Brain microvascular endothelial cell (primary cell): ENCODE results near the gene PRSS12.

Experiments
- DNase-seq: peaks from one replicate; pipeline ENCODE4 v3.0.0-alpha.2; 2020
- H3K27ac ChIP-seq: fragments of 250-450 bp; sonication (Bioruptor Pico); 2 replicates; pipeline ENCODE4 v1.5.1; 2020; ENCODE audit warnings: mild to moderate bottlenecking, moderate library complexity
- H3K27me3 ChIP-seq: fragments of 250-450 bp; sonication (Bioruptor Pico); replicated peaks from 2 replicates; pipeline ENCODE4 v1.5.1; 2020; ENCODE audit warnings: mild to moderate bottlenecking
- H3K36me3 ChIP-seq: fragments of 250-450 bp; sonication (Bioruptor Pico); replicated peaks from 2 replicates; pipeline ENCODE4 v1.5.1; 2020; ENCODE audit warnings: mild to moderate bottlenecking
- H3K4me3 ChIP-seq: 2 replicates; pipeline ENCODE4 v1.5.1; 2011; ENCODE audit warnings: low read depth, mild to moderate bottlenecking, control low read depth, low read length, moderate library complexity
- CTCF ChIP-seq: IDR thresholded peaks from 2 replicates; pipeline ENCODE4 v1.5.1; 2011; ENCODE audit warnings: low read depth, mild to moderate bottlenecking, moderate library complexity, low read length, control low read depth, inconsistent platforms; ENCODE audit errors: missing control alignments
- in situ Hi-C: cut with HindIII; loops from 2 replicates; pipeline ENCODE4 v1.10.0; 2017; ENCODE audit warnings: low sequenced_read_pairs, low pct_ligation_motif_present

PRSS12 gene

GRCh38 chr4:118363166-118363565, 10.4 kb upstream of the PRSS12 start:
- DNase-seq, result no peak
- in situ Hi-C loops, result no loop called here
- no peak for TF ChIP-seq CTCF

GRCh38 chr4:118361192-118361591, 8.4 kb upstream of the PRSS12 start:
- no peak for DNase-seq
- no peak overlapping the region for H3K4me3 ChIP-seq
- in situ Hi-C loops, result no loop called here
- no peaks in the 10 kb centered on the region for H3K27me3 ChIP-seq
- H3K36me3 ChIP-seq, result no peaks in the 10 kb centered on the region
- TF ChIP-seq CTCF, result no peak
- no peak overlapping the region for H3K27ac ChIP-seq

More at GRCh38 chr4:118363166-118363565, 10.4 kb upstream of the PRSS12 start:
- Histone ChIP-seq H3K27ac (no peak overlapping the region), H3K36me3 (no peaks in the 10 kb centered on the region), H3K27me3 (no peaks in the 10 kb centered on the region), H3K4me3 (no peak overlapping the region)

GRCh38 chr4:118360106-118360505, 7.3 kb upstream of the PRSS12 start:
- in situ Hi-C loops, result no loop called here
- no peak overlapping the region for H3K27ac ChIP-seq
- no peak for DNase-seq
- no peak for TF ChIP-seq CTCF
- H3K36me3 ChIP-seq, result no peaks in the 10 kb centered on the region
- H3K4me3 ChIP-seq, result no peak overlapping the region
- H3K27me3 ChIP-seq, result no peaks in the 10 kb centered on the region

- no peak overlapping the region for H3K27ac ChIP-seq
- H3K27me3 ChIP-seq, result no peaks in the 10 kb centered on the region
- no peaks in the 10 kb centered on the region for H3K36me3 ChIP-seq
- no peak overlapping the region for H3K4me3 ChIP-seq
- in situ Hi-C loops, result no loop called here
- TF ChIP-seq CTCF, result no peak
- no peak for DNase-seq
Measured at GRCh38 chr4:118357601-118358000, 4.8 kb upstream of the PRSS12 start.

- H3K27me3 ChIP-seq, result no peaks in the 10 kb centered on the region
- H3K27ac ChIP-seq, result no peak overlapping the region
- no peak for DNase-seq
Measured at GRCh38 chr4:118356731-118357130, 3.9 kb upstream of the PRSS12 start.

More at GRCh38 chr4:118356731-118357130, 3.9 kb upstream of the PRSS12 start:
- Histone ChIP-seq H3K4me3 (no peak overlapping the region), H3K36me3 (no peaks in the 10 kb centered on the region)
- in situ Hi-C loops, result no loop called here
- no peak for TF ChIP-seq CTCF
